ENCODE measurements around the gene ESPN. TPM values are rescaled to one million over a fixed set of nuclear protein-coding genes. Genes with fewer than 3 reads are reported as not detected.

Gene ESPN
- total RNA-seq, 1 experiment from 2014 or later, result 53.1 TPM

GRCh38 chr1:6500544-6501278 is 76.1 kb downstream of the ESPN start:
- H2BK5ac ChIP-seq (ENCODE audit: insufficient read length, low read length), result no peak overlapping the region
- no peaks in the 10 kb centered on the region for H3K27me3 ChIP-seq (ENCODE audit: insufficient read depth, low read length)
- no peak overlapping the region for H2BK15ac ChIP-seq (ENCODE audit: low read depth, low read length)
- no peak overlapping the region for H2AFZ ChIP-seq (ENCODE audit: low read length)
- no peak overlapping the region for H4K5ac ChIP-seq (ENCODE audit: insufficient read length, low read depth, low read length)
- H3K4me1 ChIP-seq (ENCODE audit: insufficient read depth, low read length), result no peaks in the 10 kb centered on the region; the same call in 1 of the 2 replicates
- Mint-ChIP-seq H3K9me3 (no peaks in the 10 kb centered on the region), H3K4me3 (no peak overlapping the region), H3K36me3 (ENCODE audit: insufficient read depth in 1 of 3, low read depth in 3 of 3) (no peaks in the 10 kb centered on the region; a peak in 1 of 7 replicates), H3K4me1 (peaks cover 12 to 15% of the 10 kb centered on the region in 2 experiments), H3K27ac (no peak overlapping the region), H3K27me3 (ENCODE audit: low read depth) (peaks cover 40% of the 10 kb centered on the region)
- no peak overlapping the region for H3T11ph ChIP-seq (ENCODE audit: low read length)
- no CpG with 5 or more reads among the region's 27 CpGs for WGBS (ENCODE audit: extremely low coverage, insufficient read length, low lambda C conversion rate)
- DNase-seq, result no peak
- H3K23ac ChIP-seq (ENCODE audit: insufficient read length, low read depth, low read length), result no peak overlapping the region
- H2BK120ac ChIP-seq (ENCODE audit: low read depth, low read length, poor library complexity, severe bottlenecking), result no peak overlapping the region
- H3K27ac ChIP-seq (ENCODE audit: insufficient read length, low read depth, low read length), result no peak overlapping the region
- TF ChIP-seq CTCF (conservative IDR thresholded peaks at IDR 0.05), result no peak
- H3K4me2 ChIP-seq (ENCODE audit: insufficient read depth, insufficient read length, low read length), result no peak overlapping the region
- no peak overlapping the region for H4K8ac ChIP-seq (replicated peaks; ENCODE audit: insufficient read length, low read depth, low read length)
- no peaks in the 10 kb centered on the region for H3K9me3 ChIP-seq (ENCODE audit: control insufficient read depth, low read depth, low read length)
- H2AK5ac ChIP-seq (ENCODE audit: insufficient read length, low read length), result no peak overlapping the region
- no peak overlapping the region for H3K4ac ChIP-seq (ENCODE audit: low read depth, low read length)
- H3K56ac ChIP-seq (ENCODE audit: insufficient read length, low read depth, low read length), result no peak overlapping the region
- H3K79me2 ChIP-seq (ENCODE audit: insufficient read depth, low read length), result no peaks in the 10 kb centered on the region
- peaks cover 9% of the 10 kb centered on the region for H3K23me2 ChIP-seq (ENCODE audit: insufficient read length, low read depth, low read length, poor library complexity, severe bottlenecking)
- no peak overlapping the region for H4K91ac ChIP-seq (ENCODE audit: insufficient read length, low read depth, low read length)
- H3K18ac ChIP-seq (ENCODE audit: insufficient read length, low read depth, low read length), result no peak overlapping the region
- H3K9ac ChIP-seq (ENCODE audit: extremely low read depth, insufficient read length, low read length), result no peak overlapping the region
- H2BK20ac ChIP-seq (ENCODE audit: low read depth, low read length, poor library complexity, severe bottlenecking), result no peak overlapping the region
- no peaks in the 10 kb centered on the region for H3K79me1 ChIP-seq (ENCODE audit: insufficient read depth, low read depth, low read length, poor library complexity, severe bottlenecking)
- no peak overlapping the region for H3K14ac ChIP-seq (ENCODE audit: insufficient read depth, low read length)
- no peak overlapping the region for H2BK12ac ChIP-seq (ENCODE audit: insufficient read length, low read depth, low read length)
- no peaks in the 10 kb centered on the region for H4K20me1 ChIP-seq (ENCODE audit: control insufficient read depth, insufficient read depth, insufficient read length)
